Parathyroid adenoma (tissue), 2 donors: ENCODE measurements around the gene CMTM1.

Experiments
- H2AFZ ChIP-seq: fragments of 300-600 bp; sonication (generic); one replicate; pipeline ENCODE4 v1.7.0; 2017; ENCODE audit warnings: antibody characterized with exemption, mild to moderate bottlenecking
- H3K27ac ChIP-seq: fragments of 300-600 bp; sonication (generic); one replicate; pipeline ENCODE4 v1.7.0; 2017
- H3K27me3 ChIP-seq: fragments of 300-600 bp; sonication (generic); one replicate; pipeline ENCODE4 v1.7.0; 2017; ENCODE audit warnings: low read length; ENCODE audit not compliant: control insufficient read depth, insufficient read depth
- H3K36me3 ChIP-seq: fragments of 300-600 bp; sonication (generic); one replicate; pipeline ENCODE4 v1.7.0; 2017; ENCODE audit warnings: low read length; ENCODE audit not compliant: control insufficient read depth, insufficient read depth
- H3K4me1 ChIP-seq: fragments of 300-600 bp; sonication (generic); one replicate; pipeline ENCODE4 v1.7.0; 2017; ENCODE audit warnings: control low read depth
- H3K4me2 ChIP-seq: fragments of 300-600 bp; sonication (generic); one replicate; pipeline ENCODE4 v1.7.0; 2017; ENCODE audit warnings: low read length
- H3K4me3 ChIP-seq: fragments of 300-600 bp; sonication (generic); one replicate; pipeline ENCODE4 v1.7.0; 2017; ENCODE audit warnings: low read depth, low read length
- H3K79me2 ChIP-seq: fragments of 300-600 bp; sonication (generic); one replicate; pipeline ENCODE4 v1.7.0; 2017; ENCODE audit warnings: control low read depth
- H3K9ac ChIP-seq: fragments of 300-600 bp; sonication (generic); one replicate; pipeline ENCODE4 v1.7.0; 2017; ENCODE audit warnings: mild to moderate bottlenecking
- H3K9me3 ChIP-seq: fragments of 300-600 bp; sonication (generic); one replicate; pipeline ENCODE4 v1.7.0; 2017; ENCODE audit warnings: low read length; ENCODE audit not compliant: control insufficient read depth
- CTCF ChIP-seq: fragments of 300-600 bp; sonication (generic); IDR thresholded peaks from one replicate; pipeline ENCODE4 v1.7.0; 2017; ENCODE audit warnings: antibody characterized with exemption, mild to moderate bottlenecking
- donor health status: primary hyperparathyroidism.

The CMTM1 gene

GRCh38 chr16:66587881-66588600 lies 21.8 kb downstream of the CMTM1 start:
- no peak overlapping the region for H3K9ac ChIP-seq
- H3K4me3 ChIP-seq = no peak overlapping the region

GRCh38 chr16:66588981-66589713 lies 22.9 kb downstream of the CMTM1 start:
- Histone ChIP-seq H3K27ac (no peak overlapping the region), H3K27me3 (no peaks in the 10 kb centered on the region), H3K9ac (no peak overlapping the region), H3K4me1 (no peaks in the 10 kb centered on the region), H3K4me3 (no peak overlapping the region), H3K36me3 (no peaks in the 10 kb centered on the region), H3K79me2 (no peaks in the 10 kb centered on the region), H3K9me3 (no peaks in the 10 kb centered on the region), H3K4me2 (no peak overlapping the region), H2AFZ (no peak overlapping the region)
- peak; percentile 38 for TF ChIP-seq CTCF

More at GRCh38 chr16:66587881-66588600, 21.8 kb downstream of the CMTM1 start:
- no peak overlapping the region for H2AFZ ChIP-seq
- H3K4me2 ChIP-seq = no peak overlapping the region
- no peaks in the 10 kb centered on the region for H3K9me3 ChIP-seq
- no peak for TF ChIP-seq CTCF
- no peaks in the 10 kb centered on the region for H3K36me3 ChIP-seq
- no peaks in the 10 kb centered on the region for H3K4me1 ChIP-seq
- H3K79me2 ChIP-seq = no peaks in the 10 kb centered on the region
- no peak overlapping the region for H3K27ac ChIP-seq
- no peaks in the 10 kb centered on the region for H3K27me3 ChIP-seq

GRCh38 chr16:66590322-66590721 lies 24.1 kb downstream of the CMTM1 start:
- Histone ChIP-seq H3K4me3 (no peak overlapping the region), H3K4me2 (no peak overlapping the region), H3K9me3 (no peaks in the 10 kb centered on the region), H3K27me3 (no peaks in the 10 kb centered on the region), H3K27ac (no peak overlapping the region), H2AFZ (no peak overlapping the region), H3K79me2 (no peaks in the 10 kb centered on the region), H3K9ac (no peak overlapping the region), H3K4me1 (no peaks in the 10 kb centered on the region), H3K36me3 (no peaks in the 10 kb centered on the region)
- no peak for TF ChIP-seq CTCF

- no peaks in the 10 kb centered on the region for H3K36me3 ChIP-seq
- no peak overlapping the region for H3K4me3 ChIP-seq
- no peak overlapping the region for H3K9ac ChIP-seq
- H3K4me2 ChIP-seq = no peak overlapping the region
- H3K27ac ChIP-seq = no peak overlapping the region
- no peaks in the 10 kb centered on the region for H3K4me1 ChIP-seq
- H3K9me3 ChIP-seq = no peaks in the 10 kb centered on the region
- H2AFZ ChIP-seq = no peak overlapping the region
- H3K79me2 ChIP-seq = no peaks in the 10 kb centered on the region
- no peaks in the 10 kb centered on the region for H3K27me3 ChIP-seq
- no peak for TF ChIP-seq CTCF
Observed at GRCh38 chr16:66591018-66591417, 24.8 kb downstream of the CMTM1 start.
